Endothelial cell of umbilical vein (primary cell): ENCODE measurements around the gene MAP6. TPM values are rescaled to one million over a fixed set of nuclear protein-coding genes. Genes with fewer than 3 reads are reported as not detected.

Experiments
- BruUV-seq: library from RNA; stranded (reverse); fragments of 400-500 nt; replicated peaks from 2 replicates; lab custom pipeline; 2021; lab: Mats Ljungman, UMichigan
- CTCF ChIA-PET: fragments of 300-600, 350-600 bp; sonication (Branson Sonifier 250); formaldehyde crosslinking; loops from one replicate; lab custom pipeline; 2021; ENCODE audit warnings: antibody characterized with exemption, inconsistent platforms; lab: Charles Lee
- POLR2A ChIA-PET: fragments of 300-600, 350-600 bp; sonication (Branson Sonifier 250); formaldehyde crosslinking; loops from one replicate; lab custom pipeline; 2021; ENCODE audit warnings: antibody characterized with exemption, inconsistent platforms; lab: Charles Lee
- DNase-seq: peaks from one replicate; pipeline ENCODE4 v3.0.0-alpha.2; 2011; ENCODE audit warnings: low read depth, low spot score
- FAIRE-seq: peaks from 2 replicates; lab custom pipeline; 2011; peaks lifted over from hg19 to GRCh38; lab: Jason Lieb, UNC
- H2AFZ ChIP-seq: 2 replicates; pipeline ENCODE4 v1.6.0; 2012; ENCODE audit warnings: low read depth, low read length, control low read depth, inconsistent platforms
- H3K27ac ChIP-seq: 2 replicates; pipeline ENCODE4 v1.5.1; 2011; ENCODE audit warnings: low read depth, mild to moderate bottlenecking, control low read depth, low read length, moderate library complexity; ENCODE audit not compliant: insufficient read depth
- H3K27me3 ChIP-seq, 2 experiments: 2 replicates each; pipeline versions ENCODE4 v1.6.0 to v1.6.1; 2011; ENCODE audit warnings: low read length in 2 of 2, mixed read lengths in 1 of 2; ENCODE audit not compliant: control insufficient read depth in 2 of 2, insufficient read depth in 2 of 2
- H3K36me3 ChIP-seq, 2 experiments: 2 replicates in 1 of 2; 3 replicates in 1 of 2; pipeline ENCODE4 v1.5.1; 2011; ENCODE audit warnings: low read length in 2 of 2, mild to moderate bottlenecking in 1 of 2, moderate library complexity in 1 of 2; ENCODE audit not compliant: control insufficient read depth in 2 of 2, insufficient read depth in 2 of 2; ENCODE audit errors: extremely low read depth in 1 of 2
- H3K4me1 ChIP-seq: 3 replicates; pipeline ENCODE4 v1.5.1; 2011; ENCODE audit warnings: mild to moderate bottlenecking, low read length; ENCODE audit not compliant: control insufficient read depth, insufficient read depth; ENCODE audit errors: extremely low read depth
- H3K4me2 ChIP-seq: 2 replicates; pipeline ENCODE4 v1.6.1; 2011; ENCODE audit warnings: low read length, control low read depth, mixed read lengths; ENCODE audit not compliant: insufficient read depth
- H3K4me3 ChIP-seq, 3 experiments: fragments of 200-600 bp in 1 of 3; sonication (generic), shearing (Covaris generic) in 1 of 3; replicated peaks in 1 of 3; 2 replicates each; pipeline ENCODE4 v1.5.1; 2011 to 2016; ENCODE audit warnings: control low read depth in 3 of 3, low read length in 3 of 3, mild to moderate bottlenecking in 2 of 3, inconsistent platforms in 1 of 3, low read depth in 1 of 3, moderate library complexity in 1 of 3; ENCODE audit not compliant: insufficient read depth in 1 of 3
- H3K79me2 ChIP-seq: 2 replicates; pipeline ENCODE4 v1.6.0; 2012; ENCODE audit warnings: low read length, inconsistent platforms; ENCODE audit not compliant: control insufficient read depth, insufficient read depth
- H3K9ac ChIP-seq: replicated peaks from 2 replicates; pipeline ENCODE3; 2011; ENCODE audit warnings: low read length, control low read depth; ENCODE audit not compliant: insufficient read depth; ENCODE audit errors: extremely low read depth
- H3K9me1 ChIP-seq: replicated peaks from 3 replicates; pipeline ENCODE4 v1.6.0; 2011; ENCODE audit warnings: mild to moderate bottlenecking, low read length; ENCODE audit not compliant: control insufficient read depth, insufficient read depth; ENCODE audit errors: extremely low read depth
- H3K9me3 ChIP-seq: replicated peaks from 2 replicates; pipeline ENCODE4 v1.5.1; 2012; ENCODE audit warnings: low read length, inconsistent platforms; ENCODE audit not compliant: control insufficient read depth, insufficient read depth
- H4K20me1 ChIP-seq: replicated peaks from 2 replicates; pipeline ENCODE3; 2011; ENCODE audit warnings: mild to moderate bottlenecking, low read length; ENCODE audit not compliant: control insufficient read depth, insufficient read depth; ENCODE audit errors: extremely low read depth
- EZH2 ChIP-seq: IDR thresholded peaks from 2 replicates; pipeline ENCODE4 v1.6.1; 2012; ENCODE audit warnings: borderline replicate concordance, low read depth, mild to moderate bottlenecking, moderate library complexity, low read length, inconsistent platforms; ENCODE audit not compliant: severe bottlenecking
- FOS ChIP-seq: IDR thresholded peaks from 2 replicates; pipeline ENCODE4 v1.6.1; 2011; ENCODE audit warnings: mild to moderate bottlenecking, low read length, moderate library complexity, borderline replicate concordance; ENCODE audit not compliant: insufficient read depth
- GATA2 ChIP-seq: IDR thresholded peaks from 2 replicates; pipeline ENCODE4 v1.7.0; 2011; ENCODE audit warnings: low read depth, mild to moderate bottlenecking, moderate library complexity, mixed read lengths, low read length; ENCODE audit not compliant: insufficient read length, insufficient read depth
- JUN ChIP-seq: IDR thresholded peaks from 2 replicates; pipeline ENCODE4 v1.6.1; 2011; ENCODE audit warnings: borderline replicate concordance, low read depth; ENCODE audit not compliant: insufficient read length, insufficient read depth
- MYC ChIP-seq: IDR thresholded peaks from one replicate; pipeline ENCODE4 v1.6.1; 2011; ENCODE audit warnings: mild to moderate bottlenecking, low read depth, low read length
- POLR2A ChIP-seq: IDR thresholded peaks from 2 replicates; pipeline ENCODE4 v1.6.1; 2012; ENCODE audit warnings: low read depth, mild to moderate bottlenecking, control low read depth, low read length
- POLR2AphosphoS5 ChIP-seq: IDR thresholded peaks from 2 replicates; pipeline ENCODE4 v1.6.1; 2012; ENCODE audit warnings: low read depth, mild to moderate bottlenecking, control low read depth, low read length, moderate library complexity; ENCODE audit not compliant: insufficient read depth
- dilution Hi-C: fragments of 300-500 bp; cut with MboI; formaldehyde crosslinking; loops from one replicate; pipeline ENCODE4 v1.15.0; 2019; ENCODE audit warnings: low sequenced_read_pairs; ENCODE audit not compliant: extremely low pct_ligation_motif_present
- intact Hi-C: fragments of 100-400 bp; cut with micrococcal nuclease; formaldehyde crosslinking; loops from one replicate; pipeline ENCODE4 v1.10.0; 2022
- polyA plus RNA-seq, 4 experiments: library from polyadenylated mRNA; depleted of rRNA in 3 of 4; stranded (reverse) in 3 of 4; unstranded in 1 of 4; fragments of >200 nt; gene quantifications; 2 replicates each; pipeline versions ENCODE4 v1.2.1 to v1.2.3, GENCODE V29; 2011 to 2012; ENCODE audit warnings: missing spikeins in 1 of 4
- total RNA-seq: library from RNA; stranded (reverse); gene quantifications from 2 replicates; pipeline ENCODE4 v1.2.3, GENCODE V29; 2021
- TF ChIP-seq, protein P1 (sequence below), 2 donors: IDR thresholded peaks; 1 replicate in 1 of 2; 2 replicates in 1 of 2; pipeline ENCODE4 v1.5.1; 2011; ENCODE audit warnings: low read length in 2 of 2, mild to moderate bottlenecking in 2 of 2, moderate library complexity in 2 of 2, control low read depth in 1 of 2, inconsistent platforms in 1 of 2, low read depth in 1 of 2; ENCODE audit not compliant: insufficient read depth in 1 of 2; ENCODE audit errors: extremely low read depth in 1 of 2
- TF ChIP-seq, protein P2 (sequence below): IDR thresholded peaks from 2 replicates; pipeline ENCODE4 v1.6.1; 2011; ENCODE audit not compliant: insufficient read depth, insufficient read length

The MAP6 gene
- total and polyA plus RNA-seq, 2 donors (not counting 3 experiments of a cell fraction or from before 2014, with no cell fraction given), result 0.12 TPM; not detected in 1

DNA sequence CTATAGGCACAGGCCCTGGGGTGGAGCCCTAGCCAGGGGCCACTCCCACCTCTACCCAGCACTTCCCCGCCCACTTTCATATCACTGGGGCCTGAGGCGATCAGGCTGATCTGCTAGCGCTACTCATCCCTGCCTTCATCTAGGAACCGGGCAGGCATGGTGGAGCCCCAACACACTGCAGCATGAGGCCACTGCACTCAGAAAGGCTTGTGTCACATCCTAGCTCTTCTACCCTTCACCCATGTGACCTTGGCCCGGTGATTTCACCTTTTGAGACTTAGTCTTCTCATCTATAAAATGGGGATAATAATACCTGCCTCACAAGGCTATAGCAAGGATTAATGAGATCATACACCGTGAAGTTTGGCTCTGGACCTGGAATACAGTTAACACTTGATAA lies 125.0 kb downstream of the MAP6 start:
- Histone ChIP-seq H3K36me3 (no peaks in the 10 kb centered on the region), H3K9ac (no peak overlapping the region), H4K20me1 (no peaks in the 10 kb centered on the region), H3K4me1 (no peaks in the 10 kb centered on the region), H3K27ac (no peak overlapping the region), H3K9me3 (no peaks in the 10 kb centered on the region), H3K79me2 (no peaks in the 10 kb centered on the region), H3K9me1 (no peaks in the 10 kb centered on the region), H3K27me3 (peaks cover 0 to 2% of the 10 kb centered on the region in 2 experiments), H2AFZ (no peak overlapping the region), H3K4me2 (no peak overlapping the region), H3K4me3 (no peak overlapping the region)
- no peak for DNase-seq
- ChIA-PET CTCF (interaction anchor here (1.5 kb wide), 1 partner anchor 31 kb away, joined by 5 read pairs; no protein-coding TSS in a partner anchor), POLR2A (no interaction called here)
- intact Hi-C loops, result no loop called here
- dilution Hi-C loops, result no loop called here
- BruUV-seq, result no TSS peak
- no peak for FAIRE-seq
- TF ChIP-seq GATA2, result no peak
- no peak for TF ChIP-seq POLR2AphosphoS5
- TF ChIP-seq JUN, result no peak
- TF ChIP-seq POLR2A, result no peak
- TF ChIP-seq, protein P1, sequence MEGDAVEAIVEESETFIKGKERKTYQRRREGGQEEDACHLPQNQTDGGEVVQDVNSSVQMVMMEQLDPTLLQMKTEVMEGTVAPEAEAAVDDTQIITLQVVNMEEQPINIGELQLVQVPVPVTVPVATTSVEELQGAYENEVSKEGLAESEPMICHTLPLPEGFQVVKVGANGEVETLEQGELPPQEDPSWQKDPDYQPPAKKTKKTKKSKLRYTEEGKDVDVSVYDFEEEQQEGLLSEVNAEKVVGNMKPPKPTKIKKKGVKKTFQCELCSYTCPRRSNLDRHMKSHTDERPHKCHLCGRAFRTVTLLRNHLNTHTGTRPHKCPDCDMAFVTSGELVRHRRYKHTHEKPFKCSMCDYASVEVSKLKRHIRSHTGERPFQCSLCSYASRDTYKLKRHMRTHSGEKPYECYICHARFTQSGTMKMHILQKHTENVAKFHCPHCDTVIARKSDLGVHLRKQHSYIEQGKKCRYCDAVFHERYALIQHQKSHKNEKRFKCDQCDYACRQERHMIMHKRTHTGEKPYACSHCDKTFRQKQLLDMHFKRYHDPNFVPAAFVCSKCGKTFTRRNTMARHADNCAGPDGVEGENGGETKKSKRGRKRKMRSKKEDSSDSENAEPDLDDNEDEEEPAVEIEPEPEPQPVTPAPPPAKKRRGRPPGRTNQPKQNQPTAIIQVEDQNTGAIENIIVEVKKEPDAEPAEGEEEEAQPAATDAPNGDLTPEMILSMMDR (IDR thresholded peaks at IDR 0.05; ENCODE audit: extremely low read depth in 1 of 2, insufficient read depth in 1 of 2, low read depth in 1 of 2, low read length in 2 of 2), result no peak
- TF ChIP-seq, protein P2, sequence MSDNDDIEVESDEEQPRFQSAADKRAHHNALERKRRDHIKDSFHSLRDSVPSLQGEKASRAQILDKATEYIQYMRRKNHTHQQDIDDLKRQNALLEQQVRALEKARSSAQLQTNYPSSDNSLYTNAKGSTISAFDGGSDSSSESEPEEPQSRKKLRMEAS, result no peak
- TF ChIP-seq MYC, result no peak
- no peak for TF ChIP-seq EZH2
- TF ChIP-seq FOS, result no peak
